ENCODE results near the gene TBCD.

GRCh38 chr17:82901356-82901755 lies 149.5 kb downstream of the TBCD start:
- TF ChIP-seq CTCF (IDR thresholded peaks at IDR 0.05) (no peak), POLR2AphosphoS5 (IDR thresholded peaks at IDR 0.05) (no peak), POLR2A (IDR thresholded peaks at IDR 0.05) (no peak)
